B cell (primary cell): ENCODE measurements around the gene GRID1. TPM values are rescaled to one million over a fixed set of nuclear protein-coding genes. Genes with fewer than 3 reads are reported as not detected.

Source experiments
- ATAC-seq: fragments of 200-7000 bp; cut with Tn5 transposase; one replicate; pipeline ENCODE4 v1.10.0; 2021; ENCODE audit warnings: low read depth, mild to moderate bottlenecking, moderate number of reproducible peaks, moderate library complexity
- CTCF ChIA-PET: fragments of 350-600 bp; sonication (Branson Sonifier 250); formaldehyde crosslinking; loops from one replicate; lab custom pipeline; 2021; ENCODE audit warnings: antibody characterized with exemption, inconsistent platforms; lab: Charles Lee
- POLR2A ChIA-PET: fragments of 350-600 bp; sonication (Branson Sonifier 250); formaldehyde crosslinking; loops from one replicate; lab custom pipeline; 2021; ENCODE audit warnings: antibody characterized with exemption; lab: Charles Lee
- DNase-seq: peaks from one replicate; pipeline ENCODE4 v3.0.0; 2013
- H2AFZ ChIP-seq: 2 replicates; pipeline ENCODE4 v1.6.1; 2012; ENCODE audit warnings: mild to moderate bottlenecking, low read depth, low read length; ENCODE audit not compliant: insufficient read depth, poor library complexity, severe bottlenecking
- H3K27ac ChIP-seq, 2 donors: 1 replicate in 1 of 2; 2 replicates in 1 of 2; pipeline ENCODE4 v1.5.1; 2012 to 2013; ENCODE audit warnings: low read length in 2 of 2, mild to moderate bottlenecking in 2 of 2, moderate library complexity in 1 of 2
- H3K27me3 ChIP-seq, 4 experiments: fragments of 200-600 bp in 1 of 4; sonication (generic) in 1 of 4; replicated peaks in 1 of 4; 1 replicate in 2 of 4; 2 replicates in 2 of 4; pipeline versions ENCODE4 v1.6.1 to v1.7.0; 2013 to 2016; ENCODE audit warnings: low read length in 3 of 4, mild to moderate bottlenecking in 2 of 4, mixed read lengths in 1 of 4, moderate library complexity in 1 of 4; ENCODE audit not compliant: insufficient read depth in 4 of 4, control insufficient read depth in 3 of 4; ENCODE audit errors: control extremely low read depth in 1 of 4
- H3K36me3 ChIP-seq, 2 experiments: replicated peaks in 1 of 2; 1 replicate in 1 of 2; 2 replicates in 1 of 2; pipeline versions ENCODE4 v1.6.1 to v1.7.1; 2013; ENCODE audit warnings: low read length in 1 of 2; ENCODE audit not compliant: insufficient read depth in 2 of 2, control insufficient read depth in 1 of 2; ENCODE audit errors: control extremely low read depth in 1 of 2, extremely low read depth in 1 of 2
- H3K4me1 ChIP-seq, 2 donors: fragments of 200-600 bp in 1 of 2; sonication (generic) in 1 of 2; 1 replicate in 1 of 2; 2 replicates in 1 of 2; pipeline versions ENCODE4 v1.5.1 to v1.6.1; 2013 to 2017; ENCODE audit warnings: low read length in 2 of 2; ENCODE audit not compliant: control insufficient read depth in 2 of 2, insufficient read depth in 2 of 2
- H3K4me2 ChIP-seq: replicated peaks from 2 replicates; pipeline ENCODE3; 2012; ENCODE audit warnings: mild to moderate bottlenecking, low read depth, low read length; ENCODE audit not compliant: poor library complexity, severe bottlenecking
- H3K4me3 ChIP-seq, 5 experiments: fragments of 200-600 bp in 1 of 5; sonication (generic) in 1 of 5; 1 replicate in 3 of 5; 2 replicates in 2 of 5; pipeline versions ENCODE4 v1.5.1 to v1.7.0; 2011 to 2016; ENCODE audit warnings: low read length in 4 of 5, mild to moderate bottlenecking in 4 of 5, low read depth in 2 of 5, control low read depth in 1 of 5, moderate library complexity in 1 of 5; ENCODE audit not compliant: insufficient read depth in 1 of 5; ENCODE audit errors: control extremely low read depth in 1 of 5, extremely low read depth in 1 of 5
- H3K79me2 ChIP-seq: fragments of 200-600 bp; sonication (generic); one replicate; pipeline ENCODE4 v1.6.0; 2016; ENCODE audit warnings: low read length; ENCODE audit not compliant: control insufficient read depth, insufficient read depth
- H3K9ac ChIP-seq: fragments of 200-600 bp; sonication (generic); 2 replicates; pipeline ENCODE4 v1.6.1; 2017; ENCODE audit warnings: mild to moderate bottlenecking, low read length, moderate library complexity
- H3K9me3 ChIP-seq, 3 donors: one replicate each; pipeline versions ENCODE4 v1.6.1 to v1.7.1; 2013; ENCODE audit warnings: low read length in 2 of 3; ENCODE audit not compliant: control insufficient read depth in 2 of 3, insufficient read depth in 1 of 3; ENCODE audit errors: control extremely low read depth in 1 of 3
- H4K20me1 ChIP-seq: 2 replicates; pipeline ENCODE4 v1.6.0; 2012; ENCODE audit warnings: mild to moderate bottlenecking, low read length; ENCODE audit not compliant: insufficient read depth, control insufficient read depth, poor library complexity, severe bottlenecking
- H3K27ac Mint-ChIP-seq: one replicate; pipeline ENCODE4 v1.8.0; 2021; ENCODE audit warnings: mixed read lengths
- H3K27me3 Mint-ChIP-seq: one replicate; pipeline ENCODE4 v1.8.0; 2021; ENCODE audit warnings: mixed read lengths
- H3K4me1 Mint-ChIP-seq: one replicate; pipeline ENCODE4 v1.8.0; 2021; ENCODE audit warnings: mixed read lengths
- H3K4me3 Mint-ChIP-seq: one replicate; pipeline ENCODE4 v1.8.0; 2021; ENCODE audit warnings: mixed read lengths
- H3K9me3 Mint-ChIP-seq: one replicate; pipeline ENCODE4 v1.8.0; 2022; ENCODE audit warnings: mixed read lengths; ENCODE audit not compliant: insufficient read depth
- EZH2 ChIP-seq: IDR thresholded peaks from 2 replicates; pipeline ENCODE4 v1.6.1; 2012; ENCODE audit warnings: borderline replicate concordance, low read depth, mild to moderate bottlenecking, moderate library complexity, low read length; ENCODE audit not compliant: insufficient read depth, poor library complexity, severe bottlenecking
- WGBS: methylation state at CpG from one replicate; pipeline ENCODE4 v1.1.5; 2013; ENCODE audit warnings: missing lambda C conversion rate; ENCODE audit not compliant: insufficient coverage; 5-methylcytosine and 5-hydroxymethylcytosine counted together
- intact Hi-C: fragments of 100-400 bp; cut with micrococcal nuclease; formaldehyde crosslinking; loops from one replicate; pipeline ENCODE4 v1.10.0; 2022
- polyA plus RNA-seq: library from polyadenylated mRNA; depleted of rRNA; stranded (reverse); fragments of >200 nt; gene quantifications from 2 replicates; pipeline ENCODE4 v1.2.3, GENCODE V29; 2012
- total RNA-seq, 2 donors: library from RNA; stranded (reverse); fragments of 120-200 nt in 1 of 2; gene quantifications; 1 replicate in 1 of 2; 2 replicates in 1 of 2; pipeline versions ENCODE4 v1.2.3 to v1.2.4, GENCODE V29; 2013 to 2022
- TF ChIP-seq, protein P1 (sequence below): fragments of 200-600 bp; IDR thresholded peaks from one replicate; pipeline ENCODE4 v1.8.0; 2022; ENCODE audit warnings: antibody characterized with exemption, mild to moderate bottlenecking

Gene GRID1
- total and polyA plus RNA-seq, 2 donors (not counting 1 experiment from before 2014, with no cell fraction given), result not detected

DNA sequence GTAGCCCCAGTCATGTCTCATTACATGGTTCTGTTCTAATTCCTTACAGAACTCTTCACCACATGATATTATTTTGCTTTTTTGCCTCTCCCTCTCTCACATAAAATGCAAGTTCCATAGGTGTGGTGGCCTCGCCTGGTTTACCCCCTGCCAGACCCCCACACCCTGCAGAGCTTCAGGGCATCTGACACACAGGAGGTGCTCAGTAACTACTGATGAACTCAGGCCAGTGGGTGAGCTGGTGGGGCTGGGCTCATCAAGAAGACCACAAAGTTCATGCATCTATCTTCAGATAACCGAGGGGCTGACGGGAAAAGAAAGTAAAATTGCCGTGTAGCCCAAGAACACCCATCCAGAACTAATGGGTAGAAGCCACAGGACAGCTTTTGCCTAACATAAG lies 253.1 kb downstream of the GRID1 start:
- no peak overlapping the region for H2AFZ ChIP-seq
- Mint-ChIP-seq H3K4me1 (no peaks in the 10 kb centered on the region), H3K9me3 (no peaks in the 10 kb centered on the region), H3K4me3 (no peak overlapping the region), H3K27ac (no peak overlapping the region), H3K27me3 (peaks cover 4% of the 10 kb centered on the region)
- TF ChIP-seq EZH2, result no peak
- TF ChIP-seq, protein P1, sequence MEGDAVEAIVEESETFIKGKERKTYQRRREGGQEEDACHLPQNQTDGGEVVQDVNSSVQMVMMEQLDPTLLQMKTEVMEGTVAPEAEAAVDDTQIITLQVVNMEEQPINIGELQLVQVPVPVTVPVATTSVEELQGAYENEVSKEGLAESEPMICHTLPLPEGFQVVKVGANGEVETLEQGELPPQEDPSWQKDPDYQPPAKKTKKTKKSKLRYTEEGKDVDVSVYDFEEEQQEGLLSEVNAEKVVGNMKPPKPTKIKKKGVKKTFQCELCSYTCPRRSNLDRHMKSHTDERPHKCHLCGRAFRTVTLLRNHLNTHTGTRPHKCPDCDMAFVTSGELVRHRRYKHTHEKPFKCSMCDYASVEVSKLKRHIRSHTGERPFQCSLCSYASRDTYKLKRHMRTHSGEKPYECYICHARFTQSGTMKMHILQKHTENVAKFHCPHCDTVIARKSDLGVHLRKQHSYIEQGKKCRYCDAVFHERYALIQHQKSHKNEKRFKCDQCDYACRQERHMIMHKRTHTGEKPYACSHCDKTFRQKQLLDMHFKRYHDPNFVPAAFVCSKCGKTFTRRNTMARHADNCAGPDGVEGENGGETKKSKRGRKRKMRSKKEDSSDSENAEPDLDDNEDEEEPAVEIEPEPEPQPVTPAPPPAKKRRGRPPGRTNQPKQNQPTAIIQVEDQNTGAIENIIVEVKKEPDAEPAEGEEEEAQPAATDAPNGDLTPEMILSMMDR, result no peak
- H3K9ac ChIP-seq, result no peak overlapping the region
- no peaks in the 10 kb centered on the region for H3K4me1 ChIP-seq
- H3K79me2 ChIP-seq, result no peaks in the 10 kb centered on the region
- no peak overlapping the region for H3K27ac ChIP-seq
- no peaks in the 10 kb centered on the region for H4K20me1 ChIP-seq
- ChIA-PET CTCF (no interaction called here), POLR2A (no interaction called here)
- no peaks in the 10 kb centered on the region for H3K36me3 ChIP-seq
- H3K4me2 ChIP-seq, result no peak overlapping the region
- H3K27me3 ChIP-seq, result peaks cover 0 to 13% (median 0%) of the 10 kb centered on the region in 4 experiments
- 83% methylated on average over 4 of the region's 4 CpGs for WGBS
- no peak overlapping the region for H3K4me3 ChIP-seq
- DNase-seq (no peak), ATAC-seq (no peak)
- intact Hi-C loops, result no loop called here
- H3K9me3 ChIP-seq, result peaks cover 0 to 3% (median 0%) of the 10 kb centered on the region in 3 donors

DNA sequence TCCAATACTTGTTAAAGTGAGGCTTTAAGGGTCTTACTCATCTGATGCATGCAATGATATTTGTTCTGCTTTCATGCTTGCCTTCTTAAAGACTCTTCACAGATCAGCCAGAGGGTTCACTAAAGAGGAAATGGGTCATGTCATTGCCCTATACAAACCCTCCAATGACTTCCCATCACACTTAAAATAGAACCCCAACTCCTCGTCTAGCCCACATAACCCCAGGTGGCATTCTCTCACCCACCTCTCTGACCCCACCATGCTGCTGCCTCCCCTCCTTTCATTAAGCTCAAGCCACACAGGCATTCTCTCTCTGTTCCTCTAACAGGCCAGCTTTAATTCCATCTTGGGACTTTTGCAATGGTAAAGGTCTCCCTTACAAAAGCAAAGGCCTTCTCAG lies 253.6 kb downstream of the GRID1 start:
- TF ChIP-seq, protein P1, result no peak
- no peak for TF ChIP-seq EZH2
- intact Hi-C loops, result no loop called here
- Histone ChIP-seq H3K79me2 (no peaks in the 10 kb centered on the region), H3K9ac (no peak overlapping the region), H3K4me1 (no peaks in the 10 kb centered on the region), H3K4me3 (no peak overlapping the region), H3K27ac (no peak overlapping the region), H2AFZ (no peak overlapping the region), H3K9me3 (peaks cover 0 to 3% (median 0%) of the 10 kb centered on the region in 3 donors), H3K27me3 (peaks cover 0 to 13% (median 0%) of the 10 kb centered on the region in 4 experiments), H3K4me2 (no peak overlapping the region), H4K20me1 (no peaks in the 10 kb centered on the region), H3K36me3 (no peaks in the 10 kb centered on the region)
- DNase-seq (no peak), ATAC-seq (no peak)
- Mint-ChIP-seq H3K27me3 (peaks cover 4% of the 10 kb centered on the region), H3K9me3 (no peaks in the 10 kb centered on the region), H3K4me1 (no peaks in the 10 kb centered on the region), H3K4me3 (no peak overlapping the region), H3K27ac (no peak overlapping the region)
- ChIA-PET POLR2A (no interaction called here), CTCF (no interaction called here)
- 0% methylated on average over 1 of the region's 1 CpG for WGBS
